GM23338 (cell line): ENCODE results near the gene ATF6. TPM values are rescaled to one million over a fixed set of nuclear protein-coding genes. Genes with fewer than 3 reads are reported as not detected.

Experiments
- ATAC-seq: fragments of 200-7000 bp; cut with Tn5 transposase; 3 replicates; pipeline ENCODE4 v1.9.1; 2020
- DNase-seq: peaks from one replicate; pipeline ENCODE4 v3.0.0-alpha.2; 2015; ENCODE audit warnings: low spot score
- H2AFZ ChIP-seq: fragments of 200-600 bp; sonication (generic); 2 replicates; pipeline ENCODE4 v1.8.0; 2016; ENCODE audit warnings: antibody characterized with exemption, mild to moderate bottlenecking, moderate library complexity
- H3F3A ChIP-seq: fragments of 200-600 bp; sonication (generic); replicated peaks from 2 replicates; pipeline ENCODE4 v1.8.0; 2017; ENCODE audit warnings: antibody characterized with exemption, mixed run types, low read depth
- H3K27ac ChIP-seq: fragments of 200-600 bp; sonication (generic); 2 replicates; pipeline ENCODE4 v1.6.1; 2016; ENCODE audit warnings: low read depth
- H3K27me3 ChIP-seq: fragments of 200-600 bp; sonication (generic); 2 replicates; pipeline ENCODE4 v1.8.0; 2016; ENCODE audit warnings: mild to moderate bottlenecking, mixed run types, moderate library complexity; ENCODE audit not compliant: insufficient read depth
- H3K36me3 ChIP-seq: fragments of 200-600 bp; sonication (generic); 2 replicates; pipeline ENCODE4 v1.8.0; 2016; ENCODE audit warnings: mild to moderate bottlenecking; ENCODE audit not compliant: insufficient read depth
- H3K4me1 ChIP-seq: fragments of 200-600 bp; sonication (generic); 2 replicates; pipeline ENCODE4 v1.8.0; 2016; ENCODE audit warnings: mild to moderate bottlenecking, moderate library complexity; ENCODE audit not compliant: insufficient read depth
- H3K4me2 ChIP-seq: fragments of 200-600 bp; sonication (generic); 2 replicates; pipeline ENCODE4 v1.7.1; 2017; ENCODE audit warnings: mixed run types
- H3K4me3 ChIP-seq: fragments of 200-600 bp; sonication (generic); 2 replicates; pipeline ENCODE4 v1.6.1; 2016; ENCODE audit warnings: mixed run types
- H3K79me2 ChIP-seq: fragments of 200-600 bp; sonication (generic); replicated peaks from 2 replicates; pipeline ENCODE4 v1.8.0; 2017; ENCODE audit warnings: mild to moderate bottlenecking; ENCODE audit not compliant: insufficient read depth
- H3K9me2 ChIP-seq: fragments of 200-600 bp; sonication (generic); 2 replicates; pipeline ENCODE4 v1.8.0; 2017; ENCODE audit not compliant: insufficient read depth
- H4K20me1 ChIP-seq: fragments of 200-600 bp; sonication (generic); replicated peaks from 2 replicates; pipeline ENCODE4 v1.8.0; 2017; ENCODE audit warnings: mild to moderate bottlenecking; ENCODE audit not compliant: insufficient read depth
- H3K27ac Mint-ChIP-seq: 2 replicates; pipeline ENCODE4 v1.8.0; 2020; ENCODE audit warnings: inconsistent platforms, mild to moderate bottlenecking, moderate library complexity, mixed read lengths
- H3K27me3 Mint-ChIP-seq: 3 replicates; pipeline ENCODE4 v1.8.0; 2022; ENCODE audit warnings: low read depth, mild to moderate bottlenecking, moderate library complexity, mixed read lengths, inconsistent platforms; ENCODE audit not compliant: insufficient read depth, poor library complexity
- H3K36me3 Mint-ChIP-seq: 3 replicates; pipeline ENCODE4 v1.8.0; 2021; ENCODE audit warnings: low read depth, mild to moderate bottlenecking, inconsistent platforms, moderate library complexity, mixed read lengths
- H3K4me1 Mint-ChIP-seq: 3 replicates; pipeline ENCODE4 v1.8.0; 2020; ENCODE audit warnings: mild to moderate bottlenecking, inconsistent platforms, mixed read lengths
- H3K4me3 Mint-ChIP-seq: 3 replicates; pipeline ENCODE4 v1.8.0; 2021; ENCODE audit warnings: moderate library complexity, mild to moderate bottlenecking, inconsistent platforms, mixed read lengths
- H3K9me3 Mint-ChIP-seq: 3 replicates; pipeline ENCODE4 v1.8.0; 2020; ENCODE audit warnings: moderate library complexity, mild to moderate bottlenecking, inconsistent platforms, mixed read lengths
- CREB1 ChIP-seq: fragments of 250-450 bp; sonication (Bioruptor Pico); IDR thresholded peaks from 2 replicates; pipeline ENCODE4 v1.5.0; 2020; ENCODE audit warnings: low read depth, mild to moderate bottlenecking, moderate library complexity
- EZH2 ChIP-seq: fragments of 200-600 bp; sonication (generic); IDR thresholded peaks from one replicate; pipeline ENCODE4 v1.8.0; 2017; ENCODE audit warnings: antibody characterized with exemption, mild to moderate bottlenecking, low read depth; ENCODE audit not compliant: unreplicated experiment
- STAT1 ChIP-seq: IDR thresholded peaks from one replicate; pipeline ENCODE4 v1.6.1; 2016; ENCODE audit warnings: antibody characterized with exemption; ENCODE audit not compliant: unreplicated experiment
- ZNF331 ChIP-seq: fragments of 250-450 bp; sonication (Bioruptor Pico); IDR thresholded peaks from 2 replicates; pipeline ENCODE4 v1.5.0; 2020; ENCODE audit warnings: low read depth, mild to moderate bottlenecking, moderate library complexity
- polyA plus RNA-seq: library from polyadenylated mRNA; unstranded; fragments of >200 nt; fragmentation: Nextera tagmentation; extraction: Ambion mirVana; gene quantifications from 2 replicates; pipeline ENCODE4 v1.2.1, GENCODE V29; 2016
- total RNA-seq: library from RNA; depleted of rRNA; stranded (reverse); fragments of >200 nt; shearing (Covaris generic); gene quantifications from 2 replicates; pipeline ENCODE4 v1.2.3, GENCODE V29; 2014
- TF ChIP-seq, protein P1 (sequence below): IDR thresholded peaks from one replicate; pipeline ENCODE4 v1.6.1; 2018; ENCODE audit warnings: antibody characterized with exemption; ENCODE audit not compliant: unreplicated experiment
- TF ChIP-seq, protein P2 (sequence below), 2 experiments: fragments of 200-600 bp in 1 of 2; sonication (generic) in 1 of 2; conservative IDR thresholded peaks; 2 replicates each; pipeline versions ENCODE4 v1.5.1 to v1.6.1; 2016 to 2017; ENCODE audit warnings: antibody characterized with exemption in 2 of 2, low read depth in 2 of 2, mild to moderate bottlenecking in 2 of 2, moderate library complexity in 1 of 2
- TF ChIP-seq, protein P3 (sequence below): fragments of 250-450 bp; sonication (Bioruptor Pico); IDR thresholded peaks from 2 replicates; pipeline ENCODE4 v1.5.0; 2020; ENCODE audit warnings: mild to moderate bottlenecking, moderate library complexity
- TF ChIP-seq, protein P4 (sequence below): IDR thresholded peaks from 2 replicates; pipeline ENCODE4 v1.6.1; 2016; ENCODE audit warnings: antibody characterized with exemption

ATF6 gene
- total and polyA plus RNA-seq, 2 experiments from 2014 or later: 5.0 to 13.5 TPM

DNA sequence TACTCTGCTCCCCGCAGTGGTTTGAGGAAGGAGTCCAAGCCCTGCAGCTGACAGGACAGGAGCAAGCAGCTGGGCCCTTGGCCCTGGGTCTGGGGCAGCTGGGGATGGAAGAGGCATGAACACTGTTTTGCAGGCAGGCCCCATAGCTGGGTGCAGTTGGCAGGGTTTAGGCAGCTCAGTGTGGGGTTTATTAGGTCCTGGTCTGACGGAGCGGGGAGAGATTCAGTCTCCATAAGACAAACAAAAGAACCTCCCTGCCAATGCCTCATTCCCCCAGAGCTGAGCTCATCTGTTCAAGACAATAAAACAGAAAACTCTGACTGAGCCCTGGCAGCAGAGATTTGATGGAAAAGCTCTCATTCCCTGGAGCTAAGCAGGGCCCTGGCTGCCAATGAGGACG lies 220.2 kb downstream of the ATF6 start (continued):
- TF ChIP-seq, protein P1, sequence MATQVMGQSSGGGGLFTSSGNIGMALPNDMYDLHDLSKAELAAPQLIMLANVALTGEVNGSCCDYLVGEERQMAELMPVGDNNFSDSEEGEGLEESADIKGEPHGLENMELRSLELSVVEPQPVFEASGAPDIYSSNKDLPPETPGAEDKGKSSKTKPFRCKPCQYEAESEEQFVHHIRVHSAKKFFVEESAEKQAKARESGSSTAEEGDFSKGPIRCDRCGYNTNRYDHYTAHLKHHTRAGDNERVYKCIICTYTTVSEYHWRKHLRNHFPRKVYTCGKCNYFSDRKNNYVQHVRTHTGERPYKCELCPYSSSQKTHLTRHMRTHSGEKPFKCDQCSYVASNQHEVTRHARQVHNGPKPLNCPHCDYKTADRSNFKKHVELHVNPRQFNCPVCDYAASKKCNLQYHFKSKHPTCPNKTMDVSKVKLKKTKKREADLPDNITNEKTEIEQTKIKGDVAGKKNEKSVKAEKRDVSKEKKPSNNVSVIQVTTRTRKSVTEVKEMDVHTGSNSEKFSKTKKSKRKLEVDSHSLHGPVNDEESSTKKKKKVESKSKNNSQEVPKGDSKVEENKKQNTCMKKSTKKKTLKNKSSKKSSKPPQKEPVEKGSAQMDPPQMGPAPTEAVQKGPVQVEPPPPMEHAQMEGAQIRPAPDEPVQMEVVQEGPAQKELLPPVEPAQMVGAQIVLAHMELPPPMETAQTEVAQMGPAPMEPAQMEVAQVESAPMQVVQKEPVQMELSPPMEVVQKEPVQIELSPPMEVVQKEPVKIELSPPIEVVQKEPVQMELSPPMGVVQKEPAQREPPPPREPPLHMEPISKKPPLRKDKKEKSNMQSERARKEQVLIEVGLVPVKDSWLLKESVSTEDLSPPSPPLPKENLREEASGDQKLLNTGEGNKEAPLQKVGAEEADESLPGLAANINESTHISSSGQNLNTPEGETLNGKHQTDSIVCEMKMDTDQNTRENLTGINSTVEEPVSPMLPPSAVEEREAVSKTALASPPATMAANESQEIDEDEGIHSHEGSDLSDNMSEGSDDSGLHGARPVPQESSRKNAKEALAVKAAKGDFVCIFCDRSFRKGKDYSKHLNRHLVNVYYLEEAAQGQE: no peak
- no peak for TF ChIP-seq CREB1 (CRISPR knock-in tag)

DNA sequence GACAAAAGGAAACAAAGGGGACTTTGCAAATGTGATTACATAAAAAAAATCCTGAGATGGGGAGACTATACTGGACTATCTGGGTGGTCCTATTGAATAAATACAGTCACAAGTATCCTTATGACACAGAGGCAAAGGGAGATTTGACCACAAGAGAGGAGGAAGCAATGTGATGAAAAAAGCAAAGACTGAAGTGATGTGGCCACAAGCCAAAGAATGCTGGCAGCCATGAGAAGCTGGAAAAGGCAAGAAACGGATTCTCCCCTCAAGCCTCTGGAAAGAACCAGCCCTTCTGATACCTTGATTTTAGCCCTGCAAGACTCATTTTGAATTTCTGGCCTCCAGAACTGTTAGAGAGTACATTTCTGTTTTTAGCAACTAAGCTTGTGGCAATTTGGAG lies 221.2 kb downstream of the ATF6 start:
- DNase-seq (no peak), ATAC-seq (no peak)
- no peaks in the 10 kb centered on the region for H3K27me3 ChIP-seq
- peaks cover 4% of the 10 kb centered on the region; the same call in 1 of the 2 replicates for H3K9me2 ChIP-seq
- H4K20me1 ChIP-seq: no peaks in the 10 kb centered on the region
- Mint-ChIP-seq H3K27me3 (peaks cover 8% of the 10 kb centered on the region), H3K36me3 (peaks cover 12% of the 10 kb centered on the region; the same call in 2 of the 3 replicates), H3K4me1 (no peaks in the 10 kb centered on the region; the same call in 2 of the 3 replicates), H3K4me3 (no peak overlapping the region), H3K27ac (no peak overlapping the region), H3K9me3 (peaks cover 14% of the 10 kb centered on the region)
- H3K79me2 ChIP-seq: no peaks in the 10 kb centered on the region
- no peaks in the 10 kb centered on the region for H3F3A ChIP-seq
- H3K4me1 ChIP-seq: no peaks in the 10 kb centered on the region
- no peak overlapping the region for H3K27ac ChIP-seq
- TF ChIP-seq EZH2 (no peak), CREB1 (CRISPR knock-in tag) (no peak), STAT1 (no peak), ZNF331 (CRISPR knock-in tag) (no peak)
- TF ChIP-seq, protein P2, sequence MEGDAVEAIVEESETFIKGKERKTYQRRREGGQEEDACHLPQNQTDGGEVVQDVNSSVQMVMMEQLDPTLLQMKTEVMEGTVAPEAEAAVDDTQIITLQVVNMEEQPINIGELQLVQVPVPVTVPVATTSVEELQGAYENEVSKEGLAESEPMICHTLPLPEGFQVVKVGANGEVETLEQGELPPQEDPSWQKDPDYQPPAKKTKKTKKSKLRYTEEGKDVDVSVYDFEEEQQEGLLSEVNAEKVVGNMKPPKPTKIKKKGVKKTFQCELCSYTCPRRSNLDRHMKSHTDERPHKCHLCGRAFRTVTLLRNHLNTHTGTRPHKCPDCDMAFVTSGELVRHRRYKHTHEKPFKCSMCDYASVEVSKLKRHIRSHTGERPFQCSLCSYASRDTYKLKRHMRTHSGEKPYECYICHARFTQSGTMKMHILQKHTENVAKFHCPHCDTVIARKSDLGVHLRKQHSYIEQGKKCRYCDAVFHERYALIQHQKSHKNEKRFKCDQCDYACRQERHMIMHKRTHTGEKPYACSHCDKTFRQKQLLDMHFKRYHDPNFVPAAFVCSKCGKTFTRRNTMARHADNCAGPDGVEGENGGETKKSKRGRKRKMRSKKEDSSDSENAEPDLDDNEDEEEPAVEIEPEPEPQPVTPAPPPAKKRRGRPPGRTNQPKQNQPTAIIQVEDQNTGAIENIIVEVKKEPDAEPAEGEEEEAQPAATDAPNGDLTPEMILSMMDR (conservative IDR thresholded peaks at IDR 0.05; ENCODE audit: low read depth in 2 of 2): no peak
- TF ChIP-seq, protein P3, sequence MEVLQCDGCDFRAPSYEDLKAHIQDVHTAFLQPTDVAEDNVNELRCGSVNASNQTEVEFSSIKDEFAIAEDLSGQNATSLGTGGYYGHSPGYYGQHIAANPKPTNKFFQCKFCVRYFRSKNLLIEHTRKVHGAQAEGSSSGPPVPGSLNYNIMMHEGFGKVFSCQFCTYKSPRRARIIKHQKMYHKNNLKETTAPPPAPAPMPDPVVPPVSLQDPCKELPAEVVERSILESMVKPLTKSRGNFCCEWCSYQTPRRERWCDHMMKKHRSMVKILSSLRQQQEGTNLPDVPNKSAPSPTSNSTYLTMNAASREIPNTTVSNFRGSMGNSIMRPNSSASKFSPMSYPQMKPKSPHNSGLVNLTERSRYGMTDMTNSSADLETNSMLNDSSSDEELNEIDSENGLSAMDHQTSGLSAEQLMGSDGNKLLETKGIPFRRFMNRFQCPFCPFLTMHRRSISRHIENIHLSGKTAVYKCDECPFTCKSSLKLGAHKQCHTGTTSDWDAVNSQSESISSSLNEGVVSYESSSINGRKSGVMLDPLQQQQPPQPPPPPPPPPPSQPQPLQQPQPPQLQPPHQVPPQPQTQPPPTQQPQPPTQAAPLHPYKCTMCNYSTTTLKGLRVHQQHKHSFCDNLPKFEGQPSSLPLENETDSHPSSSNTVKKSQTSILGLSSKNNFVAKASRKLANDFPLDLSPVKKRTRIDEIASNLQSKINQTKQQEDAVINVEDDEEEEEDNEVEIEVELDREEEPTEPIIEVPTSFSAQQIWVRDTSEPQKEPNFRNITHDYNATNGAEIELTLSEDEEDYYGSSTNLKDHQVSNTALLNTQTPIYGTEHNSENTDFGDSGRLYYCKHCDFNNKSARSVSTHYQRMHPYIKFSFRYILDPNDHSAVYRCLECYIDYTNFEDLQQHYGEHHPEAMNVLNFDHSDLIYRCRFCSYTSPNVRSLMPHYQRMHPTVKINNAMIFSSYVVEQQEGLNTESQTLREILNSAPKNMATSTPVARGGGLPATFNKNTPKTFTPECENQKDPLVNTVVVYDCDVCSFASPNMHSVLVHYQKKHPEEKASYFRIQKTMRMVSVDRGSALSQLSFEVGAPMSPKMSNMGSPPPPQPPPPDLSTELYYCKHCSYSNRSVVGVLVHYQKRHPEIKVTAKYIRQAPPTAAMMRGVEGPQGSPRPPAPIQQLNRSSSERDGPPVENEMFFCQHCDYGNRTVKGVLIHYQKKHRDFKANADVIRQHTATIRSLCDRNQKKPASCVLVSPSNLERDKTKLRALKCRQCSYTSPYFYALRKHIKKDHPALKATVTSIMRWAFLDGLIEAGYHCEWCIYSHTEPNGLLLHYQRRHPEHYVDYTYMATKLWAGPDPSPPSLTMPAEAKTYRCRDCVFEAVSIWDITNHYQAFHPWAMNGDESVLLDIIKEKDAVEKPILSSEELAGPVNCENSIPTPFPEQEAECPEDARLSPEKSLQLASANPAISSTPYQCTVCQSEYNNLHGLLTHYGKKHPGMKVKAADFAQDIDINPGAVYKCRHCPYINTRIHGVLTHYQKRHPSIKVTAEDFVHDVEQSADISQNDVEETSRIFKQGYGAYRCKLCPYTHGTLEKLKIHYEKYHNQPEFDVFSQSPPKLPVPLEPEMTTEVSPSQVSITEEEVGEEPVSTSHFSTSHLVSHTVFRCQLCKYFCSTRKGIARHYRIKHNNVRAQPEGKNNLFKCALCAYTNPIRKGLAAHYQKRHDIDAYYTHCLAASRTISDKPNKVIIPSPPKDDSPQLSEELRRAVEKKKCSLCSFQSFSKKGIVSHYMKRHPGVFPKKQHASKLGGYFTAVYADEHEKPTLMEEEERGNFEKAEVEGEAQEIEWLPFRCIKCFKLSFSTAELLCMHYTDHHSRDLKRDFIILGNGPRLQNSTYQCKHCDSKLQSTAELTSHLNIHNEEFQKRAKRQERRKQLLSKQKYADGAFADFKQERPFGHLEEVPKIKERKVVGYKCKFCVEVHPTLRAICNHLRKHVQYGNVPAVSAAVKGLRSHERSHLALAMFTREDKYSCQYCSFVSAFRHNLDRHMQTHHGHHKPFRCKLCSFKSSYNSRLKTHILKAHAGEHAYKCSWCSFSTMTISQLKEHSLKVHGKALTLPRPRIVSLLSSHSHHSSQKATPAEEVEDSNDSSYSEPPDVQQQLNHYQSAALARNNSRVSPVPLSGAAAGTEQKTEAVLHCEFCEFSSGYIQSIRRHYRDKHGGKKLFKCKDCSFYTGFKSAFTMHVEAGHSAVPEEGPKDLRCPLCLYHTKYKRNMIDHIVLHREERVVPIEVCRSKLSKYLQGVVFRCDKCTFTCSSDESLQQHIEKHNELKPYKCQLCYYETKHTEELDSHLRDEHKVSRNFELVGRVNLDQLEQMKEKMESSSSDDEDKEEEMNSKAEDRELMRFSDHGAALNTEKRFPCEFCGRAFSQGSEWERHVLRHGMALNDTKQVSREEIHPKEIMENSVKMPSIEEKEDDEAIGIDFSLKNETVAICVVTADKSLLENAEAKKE (CRISPR knock-in tag): no peak
- TF ChIP-seq, protein P4, sequence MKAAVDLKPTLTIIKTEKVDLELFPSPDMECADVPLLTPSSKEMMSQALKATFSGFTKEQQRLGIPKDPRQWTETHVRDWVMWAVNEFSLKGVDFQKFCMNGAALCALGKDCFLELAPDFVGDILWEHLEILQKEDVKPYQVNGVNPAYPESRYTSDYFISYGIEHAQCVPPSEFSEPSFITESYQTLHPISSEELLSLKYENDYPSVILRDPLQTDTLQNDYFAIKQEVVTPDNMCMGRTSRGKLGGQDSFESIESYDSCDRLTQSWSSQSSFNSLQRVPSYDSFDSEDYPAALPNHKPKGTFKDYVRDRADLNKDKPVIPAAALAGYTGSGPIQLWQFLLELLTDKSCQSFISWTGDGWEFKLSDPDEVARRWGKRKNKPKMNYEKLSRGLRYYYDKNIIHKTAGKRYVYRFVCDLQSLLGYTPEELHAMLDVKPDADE: no peak
- H3K4me3 ChIP-seq: no peak overlapping the region
- no peaks in the 10 kb centered on the region for H3K36me3 ChIP-seq
- H2AFZ ChIP-seq: no peak overlapping the region
- H3K4me2 ChIP-seq: no peak overlapping the region
